ENCODE measurements around the gene PPP6R3. TPM values are rescaled to one million over a fixed set of nuclear protein-coding genes. Genes with fewer than 3 reads are reported as not detected.

The PPP6R3 gene, protein sequence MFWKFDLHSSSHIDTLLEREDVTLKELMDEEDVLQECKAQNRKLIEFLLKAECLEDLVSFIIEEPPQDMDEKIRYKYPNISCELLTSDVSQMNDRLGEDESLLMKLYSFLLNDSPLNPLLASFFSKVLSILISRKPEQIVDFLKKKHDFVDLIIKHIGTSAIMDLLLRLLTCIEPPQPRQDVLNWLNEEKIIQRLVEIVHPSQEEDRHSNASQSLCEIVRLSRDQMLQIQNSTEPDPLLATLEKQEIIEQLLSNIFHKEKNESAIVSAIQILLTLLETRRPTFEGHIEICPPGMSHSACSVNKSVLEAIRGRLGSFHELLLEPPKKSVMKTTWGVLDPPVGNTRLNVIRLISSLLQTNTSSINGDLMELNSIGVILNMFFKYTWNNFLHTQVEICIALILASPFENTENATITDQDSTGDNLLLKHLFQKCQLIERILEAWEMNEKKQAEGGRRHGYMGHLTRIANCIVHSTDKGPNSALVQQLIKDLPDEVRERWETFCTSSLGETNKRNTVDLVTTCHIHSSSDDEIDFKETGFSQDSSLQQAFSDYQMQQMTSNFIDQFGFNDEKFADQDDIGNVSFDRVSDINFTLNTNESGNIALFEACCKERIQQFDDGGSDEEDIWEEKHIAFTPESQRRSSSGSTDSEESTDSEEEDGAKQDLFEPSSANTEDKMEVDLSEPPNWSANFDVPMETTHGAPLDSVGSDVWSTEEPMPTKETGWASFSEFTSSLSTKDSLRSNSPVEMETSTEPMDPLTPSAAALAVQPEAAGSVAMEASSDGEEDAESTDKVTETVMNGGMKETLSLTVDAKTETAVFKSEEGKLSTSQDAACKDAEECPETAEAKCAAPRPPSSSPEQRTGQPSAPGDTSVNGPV
- polyA plus RNA-seq = 10 to 100 TPM; 18.2 to 48.4 (median 29.8) TPM

DNA sequence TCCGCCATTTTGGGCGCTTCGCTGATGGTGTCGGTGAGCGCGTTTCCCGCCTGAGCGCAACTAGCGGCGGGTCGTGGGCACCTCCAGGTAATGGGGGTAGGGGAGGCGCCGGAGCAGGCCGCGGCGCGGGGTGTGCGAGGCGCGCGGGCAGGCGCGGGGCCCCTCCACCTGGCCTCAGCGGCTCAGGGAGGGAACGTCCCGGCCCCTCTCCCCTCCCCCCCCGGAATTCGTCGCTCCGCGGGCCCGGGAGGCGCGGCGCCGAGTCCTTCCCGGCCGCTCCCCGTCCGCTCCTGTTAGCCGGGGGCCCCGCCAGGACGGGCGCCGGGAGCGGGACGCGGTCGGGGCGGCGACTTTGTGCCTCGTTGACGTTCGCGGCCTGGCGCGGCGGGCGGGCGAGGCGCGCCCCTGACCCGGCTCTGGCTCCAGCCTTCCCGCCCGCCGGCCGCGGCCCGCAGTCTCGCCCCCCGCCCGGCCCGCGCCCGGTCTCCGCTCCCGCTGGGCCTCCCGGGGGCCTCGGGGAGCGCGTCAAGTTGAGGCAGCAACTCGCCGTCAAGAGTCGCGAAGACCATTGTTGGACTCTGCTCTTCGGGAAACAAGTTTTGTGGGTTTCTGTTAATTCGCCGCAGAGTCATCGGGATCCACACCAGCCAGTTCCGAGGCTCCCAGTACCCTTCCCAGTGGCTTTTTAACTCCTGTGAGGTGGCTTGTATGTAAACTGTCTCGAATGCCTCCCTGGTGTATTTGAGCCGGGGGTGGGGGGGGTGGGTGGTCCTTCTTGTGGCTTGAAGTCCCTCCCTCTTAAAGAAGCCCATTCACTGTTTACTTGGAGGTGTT lies at the start of gene PPP6R3:
TSS of gene PPP6R3 (plus strand) at position 12 of the 834 bp plus-strand sequence. CDS start 76,913 bp downstream, outside the sequence.
- DNase-seq = peak in 2 of 3 donors; percentile 15 to 16
- no peaks in the 10 kb centered on the region for H3K9me3 Mint-ChIP-seq
- no peaks in the 10 kb centered on the region for H3K36me3 Mint-ChIP-seq
- H3K27ac Mint-ChIP-seq = peak within 1 kb of the TSS; percentile 93 to 98 (median 95)
- H3K4me1 Mint-ChIP-seq = peaks cover 50 to 52% of the 10 kb centered on the region in 2 donors
- H3K27me3 Mint-ChIP-seq (ENCODE audit: low read depth in 3 of 3) = peaks cover 0 to 15% (median 11%) of the 10 kb centered on the region in 3 donors
- H3K4me3 Mint-ChIP-seq = peak within 1 kb of the TSS; percentile 91 to 98 (median 92)

DNA sequence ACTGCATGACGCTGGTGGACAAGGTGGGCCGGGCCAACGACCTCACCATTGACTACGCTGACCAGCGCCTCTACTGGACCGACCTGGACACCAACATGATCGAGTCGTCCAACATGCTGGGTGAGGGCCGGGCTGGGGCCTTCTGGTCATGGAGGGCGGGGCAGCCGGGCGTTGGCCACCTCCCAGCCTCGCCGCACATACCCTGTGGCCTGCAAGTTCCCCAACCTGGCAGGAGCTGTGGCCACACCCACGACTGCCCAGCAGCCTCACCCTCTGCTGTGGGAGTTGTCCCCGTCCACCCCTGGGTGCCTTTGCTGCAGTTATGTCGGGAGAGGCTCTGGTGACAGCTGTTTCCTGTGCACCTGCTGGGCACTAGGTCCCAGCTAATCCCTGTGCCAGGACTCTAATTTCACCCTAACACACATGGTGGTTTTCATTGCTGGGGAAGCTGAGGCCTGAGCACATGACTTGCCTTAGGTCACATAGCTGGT lies 49.0 kb upstream of the PPP6R3 start:
- Mint-ChIP-seq H3K27ac (no peak overlapping the region), H3K4me3 (no peak overlapping the region), H3K9me3 (no peaks in the 10 kb centered on the region), H3K36me3 (no peaks in the 10 kb centered on the region), H3K27me3 (ENCODE audit: low read depth in 3 of 3) (peaks cover 0 to 2% (median 0%) of the 10 kb centered on the region in 3 donors), H3K4me1 (no peaks in the 10 kb centered on the region)
- DNase-seq = no peak

DNA sequence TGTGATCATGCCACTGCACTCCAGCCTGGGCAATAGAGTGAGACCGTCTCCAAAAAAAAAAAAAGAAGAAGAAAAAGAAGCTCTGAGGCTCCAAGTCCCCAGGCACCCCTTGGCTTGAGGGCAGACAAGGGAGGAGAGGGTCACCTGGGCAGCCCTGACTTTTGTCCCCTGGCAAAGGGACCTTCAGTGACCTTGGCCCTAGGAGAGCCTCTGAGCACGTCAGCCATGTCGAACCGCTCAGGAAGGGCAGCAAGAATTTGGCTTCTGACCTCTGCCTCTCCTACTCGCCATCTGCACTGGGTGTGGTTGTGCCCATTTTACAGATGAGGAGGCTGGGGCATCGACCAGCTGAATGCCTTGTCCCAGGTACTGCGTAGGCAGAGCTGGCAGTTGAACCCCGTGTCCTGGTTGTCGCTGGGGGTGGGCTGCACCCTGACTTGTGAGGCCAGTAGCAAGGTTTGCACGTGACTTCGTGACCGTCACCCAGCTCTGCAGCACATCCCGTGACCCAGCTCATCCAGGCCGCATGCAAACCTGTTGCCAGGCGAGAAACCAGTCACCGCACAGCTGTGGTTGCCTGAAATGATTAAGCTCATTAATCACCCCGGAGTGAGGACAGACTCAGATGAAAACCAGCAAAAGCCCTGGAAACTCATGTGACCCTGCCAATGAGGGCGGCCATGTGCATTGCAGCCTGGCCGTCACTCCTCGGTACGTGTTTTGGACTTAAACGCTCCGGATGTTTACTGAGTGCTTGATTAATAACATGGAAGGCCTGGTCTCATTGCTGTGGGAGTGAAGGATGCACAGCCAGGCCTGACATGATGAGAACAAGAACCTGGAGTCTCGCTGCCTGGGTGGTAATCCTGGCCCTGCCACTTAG lies 47.7 kb upstream of the PPP6R3 start:
- peaks cover 0 to 4% (median 0%) of the 10 kb centered on the region in 3 donors for H3K27me3 Mint-ChIP-seq (ENCODE audit: low read depth in 3 of 3)
- no peak for DNase-seq
- no peaks in the 10 kb centered on the region for H3K9me3 Mint-ChIP-seq
- H3K4me3 Mint-ChIP-seq = no peak overlapping the region
- no peak overlapping the region for H3K27ac Mint-ChIP-seq
- H3K4me1 Mint-ChIP-seq = no peaks in the 10 kb centered on the region
- no peaks in the 10 kb centered on the region for H3K36me3 Mint-ChIP-seq

DNA sequence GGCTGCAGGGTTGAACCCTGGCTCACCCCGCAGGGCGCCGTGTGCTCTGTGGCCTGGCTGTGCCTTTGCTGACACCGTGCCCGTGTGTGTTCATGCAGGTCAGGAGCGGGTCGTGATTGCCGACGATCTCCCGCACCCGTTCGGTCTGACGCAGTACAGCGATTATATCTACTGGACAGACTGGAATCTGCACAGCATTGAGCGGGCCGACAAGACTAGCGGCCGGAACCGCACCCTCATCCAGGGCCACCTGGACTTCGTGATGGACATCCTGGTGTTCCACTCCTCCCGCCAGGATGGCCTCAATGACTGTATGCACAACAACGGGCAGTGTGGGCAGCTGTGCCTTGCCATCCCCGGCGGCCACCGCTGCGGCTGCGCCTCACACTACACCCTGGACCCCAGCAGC lies 47.0 kb upstream of the PPP6R3 start:
- no peak overlapping the region for H3K27ac Mint-ChIP-seq
- H3K9me3 Mint-ChIP-seq = no peaks in the 10 kb centered on the region
- no peak overlapping the region for H3K4me3 Mint-ChIP-seq
- H3K36me3 Mint-ChIP-seq = no peaks in the 10 kb centered on the region
- no peak for DNase-seq
- H3K4me1 Mint-ChIP-seq = no peaks in the 10 kb centered on the region
- H3K27me3 Mint-ChIP-seq (ENCODE audit: low read depth in 3 of 3) = peaks cover 0 to 4% (median 0%) of the 10 kb centered on the region in 3 donors

DNA sequence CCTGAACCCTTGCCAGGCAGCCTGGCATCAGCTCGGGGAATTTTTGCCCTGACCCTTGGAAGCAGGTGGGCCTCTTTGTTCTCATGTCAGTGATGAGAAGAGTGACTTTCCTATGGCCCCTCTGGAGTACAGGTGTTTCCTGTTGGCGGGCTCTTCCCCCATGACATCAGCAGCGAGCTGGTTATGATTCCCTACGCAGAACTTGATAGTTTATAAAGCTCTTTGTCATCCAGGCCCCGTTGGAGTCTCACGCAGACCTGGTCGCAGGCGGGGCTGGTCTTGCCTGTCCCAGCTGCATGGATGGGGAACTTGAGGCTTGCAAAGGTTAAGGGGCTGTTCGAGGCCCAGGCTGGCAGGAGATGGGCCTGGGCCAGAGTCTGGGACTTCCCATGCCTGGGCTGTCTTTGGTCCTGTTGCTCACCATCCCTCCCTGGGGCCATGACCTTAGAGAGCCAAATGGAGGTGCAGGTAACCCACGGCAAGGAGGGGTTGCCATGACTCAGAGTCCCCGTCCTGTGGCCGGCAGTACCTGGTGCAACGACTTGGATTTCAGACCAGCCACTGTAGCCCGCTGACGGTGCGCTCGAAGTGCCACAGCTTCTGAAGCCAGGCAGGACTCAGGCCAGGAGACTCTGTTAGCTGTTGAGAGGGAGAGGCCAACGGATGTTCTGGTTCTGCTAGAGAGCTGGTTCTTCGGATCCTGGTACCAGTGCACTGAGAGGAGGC lies 45.9 kb upstream of the PPP6R3 start:
- no peak overlapping the region for H3K4me3 Mint-ChIP-seq

DNA sequence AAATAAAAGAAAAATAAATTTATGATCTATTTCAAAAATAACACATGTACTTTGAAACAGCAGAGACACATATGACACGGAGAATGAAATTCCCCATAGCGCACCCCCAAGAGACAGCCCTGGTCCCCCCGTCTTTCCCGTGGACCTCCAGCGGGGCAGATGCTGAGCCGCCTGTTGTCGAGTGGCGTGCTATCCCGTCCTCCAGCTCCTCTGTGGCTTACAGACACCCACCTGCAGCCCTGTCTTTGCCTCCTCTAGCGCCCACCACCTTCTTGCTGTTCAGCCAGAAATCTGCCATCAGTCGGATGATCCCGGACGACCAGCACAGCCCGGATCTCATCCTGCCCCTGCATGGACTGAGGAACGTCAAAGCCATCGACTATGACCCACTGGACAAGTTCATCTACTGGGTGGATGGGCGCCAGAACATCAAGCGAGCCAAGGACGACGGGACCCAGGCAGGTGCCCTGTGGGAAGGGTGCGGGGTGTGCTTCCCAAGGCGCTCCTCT lies 44.4 kb upstream of the PPP6R3 start:
- Mint-ChIP-seq H3K4me3 (no peak overlapping the region), H3K36me3 (no peaks in the 10 kb centered on the region), H3K9me3 (no peaks in the 10 kb centered on the region), H3K27me3 (ENCODE audit: low read depth in 3 of 3) (peaks cover 0 to 4% (median 1%) of the 10 kb centered on the region in 3 donors), H3K4me1 (no peaks in the 10 kb centered on the region), H3K27ac (peak overlapping the region in 1 of 6 donors; percentile 53)
- no peak for DNase-seq

More for the DNA sequence above, 45.9 kb upstream of the PPP6R3 start:
- Mint-ChIP-seq H3K4me1 (no peaks in the 10 kb centered on the region), H3K9me3 (no peaks in the 10 kb centered on the region), H3K36me3 (no peaks in the 10 kb centered on the region), H3K27ac (no peak overlapping the region), H3K27me3 (ENCODE audit: low read depth in 3 of 3) (peaks cover 0 to 4% (median 0%) of the 10 kb centered on the region in 3 donors)
- no peak for DNase-seq

DNA sequence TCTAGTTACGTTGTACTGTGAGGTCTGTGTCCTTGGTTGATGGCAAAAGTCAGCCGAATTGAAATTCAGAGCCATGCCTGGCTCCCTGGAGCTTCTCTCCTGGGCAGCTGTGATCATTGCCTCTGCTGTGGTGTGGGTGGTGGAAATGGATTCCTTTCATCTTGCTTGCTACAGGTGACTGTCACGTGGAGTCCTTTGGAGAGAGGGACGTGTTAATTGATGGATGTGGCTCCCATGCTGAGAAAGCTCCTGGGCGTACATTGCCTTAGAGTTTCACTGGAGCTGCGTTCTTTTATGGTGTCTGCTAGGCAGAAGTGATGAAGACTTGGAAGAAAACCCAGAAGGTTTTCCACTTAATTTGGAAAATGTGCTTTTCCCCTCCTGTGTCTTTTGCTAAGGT lies 41.9 kb upstream of the PPP6R3 start:
- no peak overlapping the region for H3K27ac Mint-ChIP-seq
- peaks cover 0 to 6% (median 1%) of the 10 kb centered on the region in 3 donors for H3K27me3 Mint-ChIP-seq (ENCODE audit: low read depth in 3 of 3)
- H3K9me3 Mint-ChIP-seq = no peaks in the 10 kb centered on the region
- no peaks in the 10 kb centered on the region for H3K4me1 Mint-ChIP-seq
- no peak overlapping the region for H3K4me3 Mint-ChIP-seq
- DNase-seq = no peak
- H3K36me3 Mint-ChIP-seq = no peaks in the 10 kb centered on the region

DNA sequence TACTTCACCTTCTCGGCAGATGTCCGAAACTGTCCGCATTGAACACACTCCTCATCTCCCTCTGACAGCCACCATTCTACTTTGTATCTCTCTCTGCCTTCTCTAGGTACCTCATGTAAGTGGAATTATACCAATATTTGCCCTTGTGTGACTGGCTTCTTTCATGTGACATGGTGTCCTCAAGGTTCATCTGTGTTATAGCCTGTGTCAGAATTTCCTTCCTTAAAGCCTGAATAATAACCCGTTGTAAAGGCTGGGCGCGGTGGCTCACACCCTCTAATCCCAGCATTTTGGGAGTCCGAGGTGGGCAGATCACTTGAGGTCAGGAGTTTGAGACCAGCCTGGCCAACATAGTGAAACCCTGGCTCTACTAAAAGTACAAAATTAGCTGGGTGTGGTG lies 40.4 kb upstream of the PPP6R3 start:
- peaks cover 0 to 6% (median 3%) of the 10 kb centered on the region in 3 donors for H3K27me3 Mint-ChIP-seq (ENCODE audit: low read depth in 3 of 3)
- no peak for DNase-seq
- no peak overlapping the region for H3K27ac Mint-ChIP-seq
- no peak overlapping the region for H3K4me3 Mint-ChIP-seq
- H3K36me3 Mint-ChIP-seq = no peaks in the 10 kb centered on the region
- no peaks in the 10 kb centered on the region for H3K9me3 Mint-ChIP-seq
- no peaks in the 10 kb centered on the region for H3K4me1 Mint-ChIP-seq

DNA sequence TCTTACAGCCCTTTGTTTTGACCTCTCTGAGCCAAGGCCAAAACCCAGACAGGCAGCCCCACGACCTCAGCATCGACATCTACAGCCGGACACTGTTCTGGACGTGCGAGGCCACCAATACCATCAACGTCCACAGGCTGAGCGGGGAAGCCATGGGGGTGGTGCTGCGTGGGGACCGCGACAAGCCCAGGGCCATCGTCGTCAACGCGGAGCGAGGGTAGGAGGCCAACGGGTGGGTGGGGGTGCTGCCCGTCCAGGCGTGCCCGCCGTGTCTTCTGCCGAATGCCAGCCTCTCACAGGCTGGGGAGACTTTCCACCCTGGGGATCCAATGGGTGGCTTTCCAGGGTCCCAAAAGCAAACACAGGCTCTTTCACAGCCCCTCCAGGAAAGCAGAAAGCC lies 37.1 kb upstream of the PPP6R3 start:
- Mint-ChIP-seq H3K27me3 (ENCODE audit: low read depth in 3 of 3) (peaks cover 1 to 3% (median 2%) of the 10 kb centered on the region in 3 donors), H3K4me1 (no peaks in the 10 kb centered on the region), H3K36me3 (peaks cover 0 to 2% (median 0%) of the 10 kb centered on the region in 3 donors), H3K27ac (no peak overlapping the region), H3K4me3 (no peak overlapping the region), H3K9me3 (no peaks in the 10 kb centered on the region)
- no peak for DNase-seq

DNA sequence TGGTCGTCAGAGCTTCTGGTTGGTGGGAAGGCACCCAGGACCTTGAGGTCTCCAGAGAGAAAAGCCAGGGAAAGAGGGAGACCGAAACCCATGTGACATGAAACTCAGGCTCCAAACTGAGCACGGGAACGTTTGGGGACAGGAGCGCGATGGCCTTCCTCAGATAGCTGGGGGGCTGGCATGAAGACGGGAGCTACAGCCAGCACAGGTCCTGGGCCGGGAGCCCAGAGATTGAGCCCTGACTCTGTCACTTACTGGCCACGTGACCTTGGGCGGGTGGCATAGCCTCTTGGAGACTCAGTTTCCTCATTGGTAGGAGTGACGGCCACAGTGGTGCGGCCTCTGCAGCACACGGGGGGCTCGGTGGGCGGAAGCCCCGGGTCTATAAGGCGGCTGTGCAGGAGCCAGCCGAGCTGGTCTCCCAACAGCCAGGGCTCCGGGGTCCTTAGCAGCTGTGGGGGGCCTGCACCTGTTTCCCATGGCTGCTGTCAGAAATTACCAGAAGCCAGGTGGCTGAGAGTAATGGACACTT lies 36.4 kb upstream of the PPP6R3 start:
- Mint-ChIP-seq H3K4me3 (no peak overlapping the region), H3K36me3 (peaks cover 0 to 4% (median 0%) of the 10 kb centered on the region in 3 donors), H3K9me3 (peaks cover 0 to 3% (median 0%) of the 10 kb centered on the region in 6 donors), H3K4me1 (no peaks in the 10 kb centered on the region), H3K27ac (no peak overlapping the region), H3K27me3 (ENCODE audit: low read depth in 3 of 3) (peaks cover 1 to 3% (median 2%) of the 10 kb centered on the region in 3 donors)
- DNase-seq = no peak

DNA sequence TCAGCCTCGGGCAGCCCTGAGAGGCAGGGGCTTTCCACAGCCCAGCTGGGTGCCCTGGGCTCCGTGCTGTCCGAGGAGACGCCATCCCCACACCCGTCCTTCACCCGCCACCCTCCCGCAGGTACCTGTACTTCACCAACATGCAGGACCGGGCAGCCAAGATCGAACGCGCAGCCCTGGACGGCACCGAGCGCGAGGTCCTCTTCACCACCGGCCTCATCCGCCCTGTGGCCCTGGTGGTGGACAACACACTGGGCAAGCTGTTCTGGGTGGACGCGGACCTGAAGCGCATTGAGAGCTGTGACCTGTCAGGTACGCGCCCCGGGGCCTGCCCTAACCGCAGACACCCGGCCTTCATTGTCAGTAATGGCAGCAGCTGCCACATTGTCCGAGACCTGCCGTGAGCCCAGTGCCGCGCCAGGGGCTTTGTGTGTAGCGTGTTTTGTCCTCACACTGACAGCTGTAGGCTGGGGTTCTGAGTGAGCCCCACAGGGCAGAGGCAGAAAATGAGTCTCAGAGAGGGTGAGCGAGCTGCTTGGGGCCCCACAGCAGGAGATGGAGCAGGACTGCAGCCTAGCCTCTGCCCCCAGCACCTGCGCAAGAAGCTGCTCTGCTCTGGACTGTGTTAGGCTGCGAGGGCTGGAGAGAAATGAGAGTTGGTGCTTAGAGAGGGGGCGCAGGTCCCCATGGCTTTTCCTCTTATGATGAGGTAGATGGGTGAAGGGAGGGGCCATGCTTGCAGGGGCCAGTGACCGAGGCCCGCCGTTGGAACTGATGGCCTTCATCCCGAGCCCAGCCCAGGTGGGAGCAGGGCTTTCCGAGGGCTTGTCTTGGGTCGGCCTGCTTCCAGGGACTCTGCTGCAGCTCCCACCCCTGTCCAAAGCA lies 35.3 kb upstream of the PPP6R3 start:
- H3K4me1 Mint-ChIP-seq = no peaks in the 10 kb centered on the region
- peaks cover 0 to 5% (median 4%) of the 10 kb centered on the region in 3 donors for H3K36me3 Mint-ChIP-seq
- peaks cover 1 to 2% (median 1%) of the 10 kb centered on the region in 3 donors for H3K27me3 Mint-ChIP-seq (ENCODE audit: low read depth in 3 of 3)
- peaks cover 0 to 9% (median 7%) of the 10 kb centered on the region in 6 donors for H3K9me3 Mint-ChIP-seq
- no peak for DNase-seq
- no peak overlapping the region for H3K4me3 Mint-ChIP-seq
- no peak overlapping the region for H3K27ac Mint-ChIP-seq
